ENCODE data around the gene SNX22.
A peak's percentile ranks its signal among the peaks of the same experiment; 100 is the strongest.

- TF ChIP-seq, protein P1, sequence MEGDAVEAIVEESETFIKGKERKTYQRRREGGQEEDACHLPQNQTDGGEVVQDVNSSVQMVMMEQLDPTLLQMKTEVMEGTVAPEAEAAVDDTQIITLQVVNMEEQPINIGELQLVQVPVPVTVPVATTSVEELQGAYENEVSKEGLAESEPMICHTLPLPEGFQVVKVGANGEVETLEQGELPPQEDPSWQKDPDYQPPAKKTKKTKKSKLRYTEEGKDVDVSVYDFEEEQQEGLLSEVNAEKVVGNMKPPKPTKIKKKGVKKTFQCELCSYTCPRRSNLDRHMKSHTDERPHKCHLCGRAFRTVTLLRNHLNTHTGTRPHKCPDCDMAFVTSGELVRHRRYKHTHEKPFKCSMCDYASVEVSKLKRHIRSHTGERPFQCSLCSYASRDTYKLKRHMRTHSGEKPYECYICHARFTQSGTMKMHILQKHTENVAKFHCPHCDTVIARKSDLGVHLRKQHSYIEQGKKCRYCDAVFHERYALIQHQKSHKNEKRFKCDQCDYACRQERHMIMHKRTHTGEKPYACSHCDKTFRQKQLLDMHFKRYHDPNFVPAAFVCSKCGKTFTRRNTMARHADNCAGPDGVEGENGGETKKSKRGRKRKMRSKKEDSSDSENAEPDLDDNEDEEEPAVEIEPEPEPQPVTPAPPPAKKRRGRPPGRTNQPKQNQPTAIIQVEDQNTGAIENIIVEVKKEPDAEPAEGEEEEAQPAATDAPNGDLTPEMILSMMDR (IDR thresholded peaks at IDR 0.05) = peak; percentile 91 to 99 (median 95)
- TF ChIP-seq POLR2A (IDR thresholded peaks at IDR 0.05) = peak in 1 of 2 donors; percentile 14
Observed at GRCh38 chr15:64153480-64154367, 2.2 kb downstream of the SNX22 start.

Data from Peyer's patch (tissue), 4 donors.